AG04450 (cell line): Measurements from ENCODE around the gene SRP19. TPM values are rescaled to one million over a fixed set of nuclear protein-coding genes. Genes with fewer than 3 reads are reported as not detected.
A peak's percentile ranks its signal among the peaks of the same experiment; 100 is the strongest.

Experiments
- CTCF ChIA-PET: fragments of 300-600, 350-600 bp; formaldehyde crosslinking; extraction: SDS; loops from one replicate; lab custom pipeline; 2022; ENCODE audit warnings: antibody characterized with exemption, inconsistent platforms; lab: Charles Lee
- POLR2A ChIA-PET: fragments of 350-600 bp; formaldehyde crosslinking; extraction: SDS; loops from one replicate; lab custom pipeline; 2021; ENCODE audit warnings: antibody characterized with exemption, inconsistent platforms; lab: Yijun Ruan, JAX
- DNase-seq: peaks from one replicate; pipeline ENCODE4 v3.0.0-alpha.2; 2011; ENCODE audit warnings: low read depth, low spot score
- H3K27ac ChIP-seq: one replicate; pipeline ENCODE4 v1.5.1; 2012; ENCODE audit warnings: low read depth, low read length, control low read depth
- H3K27me3 ChIP-seq: one replicate; pipeline ENCODE4 v1.6.0; 2012; ENCODE audit warnings: low read length; ENCODE audit not compliant: control insufficient read depth, insufficient read depth
- H3K4me3 ChIP-seq: 2 replicates; pipeline ENCODE4 v1.5.1; 2011; ENCODE audit warnings: mild to moderate bottlenecking, low read depth, low read length, control low read depth
- H3K9me3 ChIP-seq: 2 replicates; pipeline ENCODE4 v1.5.1; 2012; ENCODE audit warnings: low read length; ENCODE audit not compliant: control insufficient read depth, insufficient read depth
- polyA plus RNA-seq: library from polyadenylated mRNA; depleted of rRNA; stranded (reverse); fragments of >200 nt; gene quantifications from 2 replicates; pipeline ENCODE4 v1.2.3, GENCODE V29; 2011
- TF ChIP-seq, protein P1 (sequence below): IDR thresholded peaks from 2 replicates; pipeline ENCODE4 v1.5.1; 2011; ENCODE audit warnings: low read depth, low read length, control low read depth, inconsistent platforms

SRP19 gene
- polyA plus RNA-seq, 1 experiment = 149 TPM

DNA sequence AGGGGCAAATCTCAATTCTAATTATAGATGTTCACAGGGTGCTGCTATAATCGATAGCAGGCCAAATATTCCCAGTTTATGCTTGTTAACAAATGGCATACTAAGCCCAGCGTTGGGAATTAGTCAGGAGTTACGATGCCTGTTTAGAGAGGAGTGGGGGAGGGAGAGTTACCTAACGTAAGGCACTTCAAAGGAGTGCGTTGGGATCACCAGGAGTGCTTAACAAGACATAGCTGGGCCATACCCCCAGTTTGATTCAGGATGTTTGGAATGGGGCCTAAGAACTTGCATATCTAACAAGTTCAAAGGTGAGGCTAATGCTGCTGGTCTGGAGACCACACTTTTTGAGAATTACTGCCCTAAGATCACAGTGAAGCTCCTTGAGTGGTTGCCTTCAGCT lies 14.5 kb upstream of the SRP19 start:
- no peaks in the 10 kb centered on the region for H3K27me3 ChIP-seq

GRCh38 chr5:112847306-112847705 lies 13.8 kb upstream of the SRP19 start:
- TF ChIP-seq, protein P1, sequence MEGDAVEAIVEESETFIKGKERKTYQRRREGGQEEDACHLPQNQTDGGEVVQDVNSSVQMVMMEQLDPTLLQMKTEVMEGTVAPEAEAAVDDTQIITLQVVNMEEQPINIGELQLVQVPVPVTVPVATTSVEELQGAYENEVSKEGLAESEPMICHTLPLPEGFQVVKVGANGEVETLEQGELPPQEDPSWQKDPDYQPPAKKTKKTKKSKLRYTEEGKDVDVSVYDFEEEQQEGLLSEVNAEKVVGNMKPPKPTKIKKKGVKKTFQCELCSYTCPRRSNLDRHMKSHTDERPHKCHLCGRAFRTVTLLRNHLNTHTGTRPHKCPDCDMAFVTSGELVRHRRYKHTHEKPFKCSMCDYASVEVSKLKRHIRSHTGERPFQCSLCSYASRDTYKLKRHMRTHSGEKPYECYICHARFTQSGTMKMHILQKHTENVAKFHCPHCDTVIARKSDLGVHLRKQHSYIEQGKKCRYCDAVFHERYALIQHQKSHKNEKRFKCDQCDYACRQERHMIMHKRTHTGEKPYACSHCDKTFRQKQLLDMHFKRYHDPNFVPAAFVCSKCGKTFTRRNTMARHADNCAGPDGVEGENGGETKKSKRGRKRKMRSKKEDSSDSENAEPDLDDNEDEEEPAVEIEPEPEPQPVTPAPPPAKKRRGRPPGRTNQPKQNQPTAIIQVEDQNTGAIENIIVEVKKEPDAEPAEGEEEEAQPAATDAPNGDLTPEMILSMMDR = no peak
- POLR2A ChIA-PET = no interaction called here
- H3K9me3 ChIP-seq = no peaks in the 10 kb centered on the region
- no peak overlapping the region for H3K4me3 ChIP-seq
- CTCF ChIA-PET = no interaction called here
- DNase-seq = no peak
- no peaks in the 10 kb centered on the region for H3K27me3 ChIP-seq
- no peak overlapping the region for H3K27ac ChIP-seq

More for the DNA sequence above, 14.5 kb upstream of the SRP19 start:
- Histone ChIP-seq H3K4me3 (no peak overlapping the region), H3K27ac (no peak overlapping the region), H3K9me3 (no peaks in the 10 kb centered on the region)
- DNase-seq = no peak
- ChIA-PET CTCF (interaction anchor here (1.5 kb wide), 1 partner anchor 296 kb away, joined by 4 read pairs; no protein-coding TSS in a partner anchor), POLR2A (no interaction called here)
- TF ChIP-seq, protein P1 = no peak

DNA sequence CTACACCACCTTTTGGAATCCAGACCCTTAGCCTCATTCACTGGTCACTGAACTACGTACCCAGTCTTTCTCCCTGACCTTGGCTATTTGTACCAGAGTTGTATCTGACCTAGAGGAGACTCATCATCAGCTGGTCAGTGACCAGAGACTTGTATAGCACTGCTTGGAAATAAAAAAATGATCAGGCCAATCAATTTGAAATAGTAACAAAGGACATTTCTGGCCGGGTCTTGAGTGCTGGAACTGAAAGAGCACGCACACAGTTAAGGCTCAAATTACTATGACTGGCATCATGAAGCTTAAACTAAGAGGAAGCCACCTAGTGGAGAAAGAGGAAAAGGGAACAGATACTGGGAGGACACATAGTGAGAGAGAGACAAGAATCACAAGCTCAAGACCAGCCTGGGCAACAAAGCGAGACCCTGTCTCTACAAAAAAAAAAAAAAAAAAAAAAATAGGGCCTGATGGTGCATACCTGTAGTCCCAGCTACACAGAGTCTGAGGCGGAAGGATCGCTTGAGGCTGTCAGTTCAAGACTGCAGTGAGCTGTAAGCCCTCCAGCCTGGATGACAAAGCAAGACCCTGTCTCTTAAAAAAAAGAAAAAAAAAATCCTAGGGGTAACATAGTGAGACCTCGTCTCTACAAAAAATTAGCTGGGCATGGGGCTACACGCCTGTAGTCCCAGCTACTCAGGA lies 12.8 kb upstream of the SRP19 start:
- Histone ChIP-seq H3K27ac (peak overlapping the region; percentile 42), H3K4me3 (no peak overlapping the region), H3K9me3 (no peaks in the 10 kb centered on the region), H3K27me3 (no peaks in the 10 kb centered on the region)
- DNase-seq = peak; percentile 32
- ChIA-PET POLR2A (interaction anchor here (0.6 to 1.2 kb wide), 3 partner anchors 11 to 128 kb away, joined by 3 to 8 read pairs (median 4); partner anchors contain the start of genes DCP2 and SRP19), CTCF (interaction anchor here (0.5 to 1.6 kb wide), 67 partner anchors 8 to 1953 kb away, joined by 3 to 30 read pairs (median 5); partner anchors contain the start of genes APC, DCP2 and SRP19)
- TF ChIP-seq, protein P1 = peak; percentile 76

DNA sequence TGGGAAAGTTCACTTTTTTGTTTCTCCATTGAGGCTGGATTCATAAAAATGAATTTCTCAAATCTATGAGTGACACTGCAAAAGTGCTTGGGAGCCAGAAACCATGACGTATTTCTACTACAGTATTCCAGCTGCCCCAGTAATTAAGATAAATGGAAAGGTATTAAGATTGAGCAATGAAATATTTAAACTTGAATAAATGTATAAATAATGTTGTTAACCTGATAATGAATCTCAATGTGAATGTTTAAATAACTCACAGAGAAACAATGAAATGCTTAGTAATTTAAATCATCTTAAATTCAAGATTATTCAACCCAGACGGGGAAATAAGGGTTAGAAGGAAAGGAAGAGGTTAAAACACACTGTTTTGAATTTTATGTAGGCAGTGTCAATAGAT lies 11.2 kb upstream of the SRP19 start:
- ChIA-PET CTCF (no interaction called here), POLR2A (no interaction called here)
- TF ChIP-seq, protein P1 = no peak
- H3K27me3 ChIP-seq = no peaks in the 10 kb centered on the region
- H3K4me3 ChIP-seq = no peak overlapping the region
- H3K27ac ChIP-seq = no peak overlapping the region
- no peak for DNase-seq
- no peaks in the 10 kb centered on the region for H3K9me3 ChIP-seq

DNA sequence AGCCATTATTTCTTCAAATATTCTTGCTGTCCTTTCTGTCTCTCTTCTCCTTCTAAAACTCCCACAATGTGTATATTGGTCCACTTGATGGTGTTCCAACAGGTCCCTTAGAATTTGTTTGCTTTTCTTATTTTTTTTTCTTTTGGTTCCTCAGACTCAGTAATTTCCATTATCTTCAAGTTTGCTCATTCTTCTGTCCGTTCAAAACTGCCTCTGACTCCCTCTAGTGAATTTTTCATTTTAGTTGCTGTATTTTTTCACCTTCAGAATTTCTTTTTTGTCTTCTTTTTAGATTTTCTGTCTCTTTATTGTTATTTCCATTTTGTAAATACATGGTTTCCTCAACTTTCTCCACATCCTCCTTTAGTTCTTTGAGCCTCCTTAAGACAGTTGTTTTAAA lies 6.4 kb upstream of the SRP19 start:
- Histone ChIP-seq H3K4me3 (no peak overlapping the region), H3K9me3 (no peaks in the 10 kb centered on the region), H3K27me3 (peaks cover 5% of the 10 kb centered on the region), H3K27ac (no peak overlapping the region)
- POLR2A ChIA-PET = no interaction called here
- CTCF ChIA-PET = no interaction called here
- TF ChIP-seq, protein P1 = no peak
- no peak for DNase-seq
